ENCODE measurements around the gene SLC35G6.
"Not testable (repeated sequence)": the region's sequence is repeated elsewhere in the genome, so short reads cannot be mapped to it uniquely, and the experiment has no call there.

Gene SLC35G6

DNA sequence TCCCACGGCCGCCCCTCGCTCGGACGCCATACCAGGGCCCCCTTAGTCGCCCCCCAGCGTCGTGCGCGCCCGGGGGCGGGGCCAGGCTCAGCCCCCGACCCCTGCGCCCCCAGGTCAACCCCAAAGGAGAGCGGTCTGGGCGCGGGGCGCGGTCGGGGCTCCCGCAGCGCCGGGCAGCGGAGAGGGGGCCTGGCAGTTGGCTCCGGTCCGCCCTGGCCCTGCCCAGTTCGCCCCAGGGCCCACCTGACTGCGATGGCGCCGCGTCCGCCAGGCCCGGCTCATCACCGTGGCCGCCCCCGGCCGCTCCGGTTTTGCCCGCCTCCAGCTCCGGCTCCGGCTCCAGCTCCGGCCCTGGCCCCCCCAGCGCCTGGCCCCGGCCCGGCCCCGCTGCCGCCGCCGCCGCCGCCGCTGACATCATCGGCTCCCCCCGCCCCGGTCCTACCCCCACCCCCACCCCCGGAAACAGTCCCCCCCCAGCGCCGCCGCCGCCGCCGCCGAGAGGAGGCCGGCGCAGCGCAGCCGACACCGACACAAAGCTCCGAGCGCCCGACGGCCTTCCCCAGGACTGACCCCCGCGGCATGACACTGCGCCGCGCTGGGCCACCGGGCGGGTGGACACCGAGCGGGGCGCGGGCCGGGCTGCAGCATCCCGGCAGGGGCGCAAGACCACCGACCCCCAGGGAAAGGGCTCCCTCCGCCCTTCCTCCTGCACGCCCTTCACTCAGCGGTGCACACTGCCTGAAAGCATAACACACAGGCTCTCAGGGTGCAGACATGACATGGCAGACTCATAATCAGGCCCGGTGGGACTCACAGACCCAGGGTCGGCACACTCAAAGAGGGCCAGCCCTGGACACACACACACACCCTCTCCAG is 1.8 kb upstream of the SLC35G6 start, which contains the start of gene ZBTB4:
TSS of gene ZBTB4 (minus strand) at position 419 of the 876 bp plus-strand sequence. CDS start 12,830 bp downstream, outside the sequence.
- peak; percentile 32 for DNase-seq (ENCODE audit: low read depth)

DNA sequence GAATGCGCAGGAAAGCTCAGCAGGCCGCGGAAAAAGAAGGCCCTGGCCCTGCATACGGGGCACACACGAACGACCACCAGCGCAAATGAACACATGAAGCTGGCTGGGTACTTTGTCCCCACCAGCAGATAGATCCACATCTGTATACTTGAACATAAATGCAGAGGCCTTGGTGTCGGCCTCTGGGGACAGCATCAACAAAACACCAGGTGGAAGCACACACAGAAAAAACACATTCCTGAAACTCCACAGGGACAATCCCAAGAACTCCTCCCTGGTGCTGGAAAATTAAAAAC is 1.2 kb upstream of the SLC35G6 start:
- DNase-seq (ENCODE audit: low read depth), result no peak

DNA sequence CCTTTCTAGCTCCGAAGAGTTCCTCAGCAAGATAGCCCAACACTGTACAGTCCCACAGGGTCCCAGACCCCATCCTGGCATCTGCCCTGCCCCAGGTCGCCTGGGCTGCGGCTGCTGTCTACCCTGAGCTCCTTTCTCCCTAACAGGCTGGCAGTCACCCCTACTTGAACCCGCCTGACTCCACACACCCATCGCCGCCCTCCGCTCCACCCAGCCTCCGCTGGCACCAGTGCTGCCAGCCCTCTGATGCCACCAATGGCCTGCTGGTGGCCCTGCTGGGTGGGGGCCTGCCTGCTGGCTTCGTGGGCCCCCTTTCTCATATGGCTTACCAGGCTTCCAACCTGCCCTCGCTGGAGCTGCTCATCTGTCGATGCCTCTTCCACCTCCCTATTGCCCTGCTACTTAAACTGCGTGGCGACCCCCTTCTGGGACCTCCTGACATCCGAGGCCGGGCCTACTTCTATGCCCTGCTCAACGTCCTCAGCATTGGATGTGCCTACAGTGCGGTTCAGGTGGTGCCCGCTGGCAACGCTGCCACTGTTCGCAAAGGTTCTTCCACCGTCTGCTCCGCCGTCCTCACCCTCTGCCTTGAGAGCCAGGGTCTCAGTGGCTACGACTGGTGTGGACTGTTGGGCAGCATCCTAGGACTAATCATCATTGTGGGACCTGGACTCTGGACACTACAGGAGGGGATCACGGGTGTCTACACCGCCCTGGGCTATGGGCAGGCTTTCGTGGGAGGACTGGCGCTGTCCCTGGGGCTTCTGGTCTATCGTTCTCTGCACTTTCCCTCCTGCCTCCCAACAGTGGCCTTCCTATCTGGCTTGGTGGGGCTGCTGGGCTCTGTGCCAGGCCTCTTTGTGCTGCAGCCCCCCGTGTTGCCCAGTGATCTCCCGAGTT is 846 bp downstream of the SLC35G6 start:
- DNase-seq (ENCODE audit: low read depth), result not testable (repeated sequence)

DNA sequence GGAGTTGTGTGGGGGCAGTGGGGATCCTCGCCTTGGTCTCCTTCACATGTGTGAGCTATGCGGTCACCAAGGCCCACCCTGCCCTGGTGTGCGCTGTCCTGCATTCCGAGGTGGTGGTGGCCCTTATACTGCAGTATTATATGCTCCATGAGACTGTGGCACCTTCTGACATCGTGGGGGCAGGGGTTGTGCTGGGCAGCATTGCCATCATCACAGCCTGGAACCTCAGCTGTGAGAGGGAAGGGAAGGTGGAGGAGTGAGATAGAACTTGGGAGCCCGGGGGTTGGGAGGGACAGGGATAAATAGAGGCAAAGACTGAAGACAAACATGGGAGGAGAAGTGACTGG is 1.5 kb downstream of the SLC35G6 start:
- DNase-seq (ENCODE audit: low read depth), result not testable (repeated sequence)

DNA sequence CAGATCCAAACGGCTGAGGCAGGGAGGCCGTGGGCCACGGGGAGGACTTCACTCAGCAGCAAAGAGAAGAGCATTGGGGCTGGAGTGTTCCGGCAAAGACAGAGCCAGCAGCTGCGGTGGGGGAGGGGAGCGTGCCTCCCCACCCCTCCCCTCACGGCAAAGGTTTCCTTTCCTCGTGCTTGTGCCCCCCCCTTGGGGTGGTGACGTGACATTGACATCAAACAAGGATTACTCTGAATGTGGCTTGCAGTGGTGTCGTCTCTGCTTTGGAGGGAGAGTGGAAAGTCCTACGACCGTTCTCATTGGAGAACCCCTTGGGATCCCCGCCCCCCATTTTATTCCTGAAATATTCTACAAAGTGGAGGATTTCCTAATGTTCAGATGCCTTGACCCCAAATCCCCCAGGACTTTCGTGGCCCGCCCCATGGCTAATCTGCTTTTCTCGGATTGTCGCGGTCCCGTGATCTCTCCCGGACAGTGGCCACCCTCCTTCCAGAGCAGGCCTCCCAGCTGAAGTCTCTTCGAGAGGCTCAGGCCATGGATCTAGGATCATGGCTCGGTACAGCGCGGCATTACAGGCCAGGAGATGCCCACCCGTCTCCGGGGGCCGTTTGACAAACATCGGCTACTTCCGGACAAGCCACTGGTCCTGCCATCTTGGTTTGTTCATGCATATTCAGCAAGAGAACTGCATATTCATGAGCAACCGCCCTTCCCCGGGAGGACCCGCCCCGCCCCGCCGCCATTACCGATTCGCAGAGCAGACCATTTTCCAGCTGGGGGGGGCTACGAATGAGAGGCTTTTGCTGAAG is 2.2 kb downstream of the SLC35G6 start:
- peak; percentile 66 for DNase-seq (ENCODE audit: low read depth)

DNA sequence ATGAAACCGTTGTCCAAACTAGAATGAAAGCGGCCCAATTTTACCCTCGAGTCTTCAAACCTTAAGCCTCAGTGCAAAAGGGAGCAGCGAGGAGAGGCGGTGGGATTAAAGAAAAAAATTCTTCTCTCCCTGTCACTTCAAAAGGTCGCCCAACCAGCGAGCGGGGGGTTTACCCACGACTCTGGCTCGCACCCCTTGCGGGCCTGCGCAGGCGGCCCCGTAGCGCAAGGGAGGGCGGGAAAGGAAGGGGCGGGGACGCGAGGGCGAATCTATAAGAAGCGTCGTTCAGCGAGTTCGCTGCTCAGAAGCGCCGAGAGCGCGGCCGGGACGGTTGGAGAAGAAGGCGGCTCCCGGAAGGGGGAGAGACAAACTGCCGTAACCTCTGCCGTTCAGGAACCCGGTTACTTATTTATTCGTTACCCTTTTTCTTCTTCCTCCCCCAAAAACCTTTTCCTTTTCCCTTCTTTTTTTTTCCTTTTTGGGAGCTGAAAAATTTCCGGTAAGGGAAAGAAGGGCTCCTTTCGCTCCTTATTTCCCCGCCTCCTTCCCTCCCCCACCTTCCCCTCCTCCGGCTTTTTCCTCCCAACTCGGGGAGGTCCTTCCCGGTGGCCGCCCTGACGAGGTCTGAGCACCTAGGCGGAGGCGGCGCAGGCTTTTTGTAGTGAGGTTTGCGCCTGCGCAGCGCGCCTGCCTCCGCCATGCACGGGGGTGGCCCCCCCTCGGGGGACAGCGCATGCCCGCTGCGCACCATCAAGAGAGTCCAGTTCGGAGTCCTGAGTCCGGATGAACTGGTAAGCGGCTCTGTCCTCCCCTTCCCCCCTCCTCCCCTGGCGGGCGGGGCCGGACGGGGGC is 3.0 kb downstream of the SLC35G6 start, which contains the start of gene POLR2A:
TSS of gene POLR2A (plus strand) at position 300 of the 852 bp plus-strand sequence.
- peak; percentile 98 for DNase-seq (ENCODE audit: low read depth)

DNA sequence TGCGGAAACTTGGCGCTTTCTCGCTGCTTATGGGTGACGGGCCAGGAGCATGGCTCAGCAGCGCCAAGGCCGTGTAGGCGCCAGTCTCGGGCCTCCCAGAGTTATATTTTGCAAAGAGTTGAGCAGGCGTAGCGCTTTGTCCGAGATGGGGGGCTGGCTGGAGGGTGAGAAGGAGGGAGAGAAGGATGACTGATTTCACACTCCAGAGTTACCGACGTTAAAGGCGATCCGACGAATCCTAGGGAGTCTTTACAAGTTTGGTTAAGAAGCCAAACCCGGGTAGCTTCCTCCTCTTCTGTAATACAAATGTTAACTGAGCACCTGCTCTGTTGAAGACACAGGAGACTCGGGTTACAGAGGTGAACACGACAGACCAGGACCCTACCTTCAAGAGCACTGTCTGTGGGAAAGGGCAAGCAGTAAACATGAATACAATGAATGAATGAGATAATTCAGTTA is 3.7 kb downstream of the SLC35G6 start:
- no peak for DNase-seq (ENCODE audit: low read depth)

DNA sequence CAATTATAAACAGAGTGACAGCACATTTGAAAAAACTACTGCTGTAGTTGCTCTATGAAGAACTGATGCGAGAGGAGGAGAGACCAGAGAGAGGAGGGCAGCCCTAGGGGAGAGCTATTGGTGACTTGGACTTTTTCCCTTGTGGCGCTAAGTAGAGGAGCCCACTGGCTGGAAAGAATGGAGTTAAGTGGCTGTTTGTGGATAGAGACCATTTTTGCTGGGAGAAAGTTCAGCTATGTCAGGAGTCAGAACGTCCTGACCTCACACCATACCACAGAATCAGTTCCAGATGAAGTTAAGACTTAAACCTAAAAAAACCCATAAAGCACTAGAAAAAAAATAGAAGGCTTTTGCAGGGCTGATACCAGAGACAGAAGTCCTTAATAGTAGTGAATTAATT is 4.9 kb downstream of the SLC35G6 start:
- no peak for DNase-seq (ENCODE audit: low read depth)

DNA sequence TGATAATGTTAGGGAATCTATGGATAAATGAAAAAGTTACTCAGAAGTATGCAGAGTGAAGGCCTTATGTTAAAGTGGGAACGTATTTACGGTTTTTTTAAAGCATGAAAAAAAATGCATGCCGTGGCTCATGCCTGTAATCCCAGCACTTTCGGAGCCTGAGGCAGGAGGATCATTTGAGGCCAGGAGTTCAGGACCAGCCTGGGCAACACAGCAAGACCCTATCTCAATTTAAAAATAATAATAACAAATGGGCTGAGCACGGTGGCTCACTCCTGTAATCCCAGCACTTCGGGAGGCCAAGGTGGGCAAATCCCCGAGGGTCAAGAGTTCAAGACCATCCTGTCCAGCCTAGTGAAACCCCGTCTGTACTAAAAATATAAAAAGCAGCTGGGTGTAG is 8.9 kb downstream of the SLC35G6 start:
- DNase-seq (ENCODE audit: low read depth), result no peak

DNA sequence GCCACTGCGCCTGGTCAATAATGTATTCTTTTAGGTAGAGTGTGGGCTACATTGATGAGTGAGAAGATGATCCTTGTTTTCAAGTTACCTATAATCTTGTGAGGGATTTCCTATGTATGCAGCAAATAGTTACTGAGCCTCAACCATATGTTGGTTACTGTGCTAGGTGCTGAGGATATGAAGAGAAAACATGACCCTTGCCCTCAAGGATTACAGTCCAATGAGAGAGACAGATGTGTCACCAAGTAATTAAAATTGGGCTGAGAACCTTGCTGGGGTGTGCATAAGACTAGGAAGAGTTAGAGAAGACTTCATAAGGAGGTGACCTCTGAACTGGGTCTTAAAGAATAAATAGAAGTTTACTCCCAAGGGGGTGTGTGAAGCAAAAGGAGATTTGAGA is 10.3 kb downstream of the SLC35G6 start:
- no peak for DNase-seq (ENCODE audit: low read depth)

DNA sequence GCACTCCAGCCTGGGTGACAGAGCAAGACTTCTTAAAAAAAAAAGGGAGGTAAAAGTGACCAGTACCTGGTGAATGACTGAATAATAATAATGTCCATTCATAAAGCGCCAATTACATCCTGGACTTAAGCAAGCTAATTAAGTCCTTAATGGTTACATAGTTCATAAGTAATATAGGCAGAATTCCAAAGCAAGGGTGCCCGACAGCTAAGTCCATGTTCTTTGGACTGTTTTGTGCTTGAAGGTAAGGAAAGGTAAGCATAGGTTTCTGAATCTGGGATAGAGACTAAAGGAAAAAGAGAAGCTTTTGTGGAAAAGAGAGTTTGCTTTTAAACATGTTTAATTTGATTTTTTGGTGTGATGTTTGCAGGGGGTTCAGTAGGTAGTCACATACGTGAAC is 12.7 kb downstream of the SLC35G6 start:
- DNase-seq (ENCODE audit: low read depth), result no peak

DNA sequence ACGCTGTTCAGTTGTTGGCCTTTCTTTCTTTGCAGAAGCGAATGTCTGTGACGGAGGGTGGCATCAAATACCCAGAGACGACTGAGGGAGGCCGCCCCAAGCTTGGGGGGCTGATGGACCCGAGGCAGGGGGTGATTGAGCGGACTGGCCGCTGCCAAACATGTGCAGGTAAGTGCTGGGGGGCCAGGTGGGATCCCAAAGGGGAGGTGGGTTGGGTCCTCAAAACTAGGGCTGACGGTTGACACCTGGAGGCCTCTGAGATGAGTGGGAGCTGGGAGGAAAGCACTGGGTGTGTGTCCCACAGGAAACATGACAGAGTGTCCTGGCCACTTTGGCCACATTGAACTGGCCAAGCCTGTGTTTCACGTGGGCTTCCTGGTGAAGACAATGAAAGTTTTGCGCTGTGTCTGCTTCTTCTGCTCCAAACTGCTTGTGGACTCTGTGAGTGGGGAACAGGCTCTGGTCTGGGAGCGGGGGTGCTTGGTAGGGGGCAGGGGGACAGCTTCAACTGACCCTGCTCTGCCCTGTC is 14.7 kb downstream of the SLC35G6 start:
- no peak for DNase-seq (ENCODE audit: low read depth)

DNA sequence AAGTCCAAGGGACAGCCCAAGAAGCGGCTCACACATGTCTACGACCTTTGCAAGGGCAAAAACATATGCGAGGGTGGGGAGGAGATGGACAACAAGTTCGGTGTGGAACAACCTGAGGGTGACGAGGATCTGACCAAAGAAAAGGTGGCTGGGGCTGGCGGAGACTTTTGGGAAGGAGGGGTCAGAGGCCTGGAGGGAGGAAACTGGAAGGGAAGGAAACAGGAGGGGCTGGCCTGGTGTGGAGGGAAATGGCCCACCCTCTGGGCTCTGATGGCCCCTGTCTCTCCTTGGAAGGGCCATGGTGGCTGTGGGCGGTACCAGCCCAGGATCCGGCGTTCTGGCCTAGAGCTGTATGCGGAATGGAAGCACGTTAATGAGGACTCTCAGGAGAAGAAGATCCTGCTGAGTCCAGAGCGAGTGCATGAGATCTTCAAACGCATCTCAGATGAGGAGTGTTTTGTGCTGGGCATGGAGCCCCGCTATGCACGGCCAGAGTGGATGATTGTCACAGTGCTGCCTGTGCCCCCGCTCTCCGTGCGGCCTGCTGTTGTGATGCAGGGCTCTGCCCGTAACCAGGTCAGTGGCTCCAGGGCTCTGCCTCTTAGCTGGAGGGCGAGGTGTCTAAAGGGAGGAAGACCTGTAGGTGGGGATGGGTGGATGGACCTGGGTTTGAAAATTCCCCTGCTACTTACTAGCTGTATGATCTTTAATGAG is 15.4 kb downstream of the SLC35G6 start:
- no peak for DNase-seq (ENCODE audit: low read depth)

DNA sequence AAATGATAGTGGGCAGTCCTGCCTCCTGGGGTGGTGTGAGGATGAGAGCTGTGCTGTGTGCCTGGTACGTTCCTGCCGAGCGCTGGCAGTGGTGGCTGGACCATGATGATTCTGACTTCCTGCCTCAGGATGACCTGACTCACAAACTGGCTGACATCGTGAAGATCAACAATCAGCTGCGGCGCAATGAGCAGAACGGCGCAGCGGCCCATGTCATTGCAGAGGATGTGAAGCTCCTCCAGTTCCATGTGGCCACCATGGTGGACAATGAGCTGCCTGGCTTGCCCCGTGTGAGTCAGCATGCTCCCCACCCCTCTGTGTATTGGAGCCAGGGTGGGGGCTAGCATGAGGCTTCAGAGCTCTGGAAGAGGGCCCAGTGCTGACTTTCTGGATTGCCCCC is 16.0 kb downstream of the SLC35G6 start:
- no peak for DNase-seq (ENCODE audit: low read depth)

DNA sequence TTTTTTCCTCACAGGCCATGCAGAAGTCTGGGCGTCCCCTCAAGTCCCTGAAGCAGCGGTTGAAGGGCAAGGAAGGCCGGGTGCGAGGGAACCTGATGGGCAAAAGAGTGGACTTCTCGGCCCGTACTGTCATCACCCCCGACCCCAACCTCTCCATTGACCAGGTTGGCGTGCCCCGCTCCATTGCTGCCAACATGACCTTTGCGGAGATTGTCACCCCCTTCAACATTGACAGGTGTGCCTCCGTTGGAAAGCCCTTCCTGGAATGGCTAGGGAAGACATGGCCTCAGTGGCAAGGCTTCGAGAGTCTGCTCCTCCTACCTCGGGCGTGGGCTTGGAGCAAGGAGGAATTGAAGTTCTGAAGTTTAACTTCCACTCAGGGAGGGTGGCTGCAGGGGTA is 16.4 kb downstream of the SLC35G6 start:
- DNase-seq (ENCODE audit: low read depth), result no peak

DNA sequence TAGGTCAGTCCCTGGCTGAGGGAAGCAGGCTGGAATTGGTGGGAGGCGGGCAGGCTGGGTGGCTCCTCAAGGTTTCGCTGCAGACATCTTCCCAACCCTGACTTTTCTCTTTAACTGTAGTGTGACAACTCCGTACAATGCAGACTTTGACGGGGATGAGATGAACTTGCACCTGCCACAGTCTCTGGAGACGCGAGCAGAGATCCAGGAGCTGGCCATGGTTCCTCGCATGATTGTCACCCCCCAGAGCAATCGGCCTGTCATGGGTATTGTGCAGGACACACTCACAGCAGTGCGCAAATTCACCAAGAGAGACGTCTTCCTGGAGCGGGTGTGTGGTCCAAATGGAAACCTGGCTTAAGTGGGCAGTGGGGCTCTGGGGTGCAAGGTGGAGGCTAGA is 17.9 kb downstream of the SLC35G6 start:
- no peak for DNase-seq (ENCODE audit: low read depth)

DNA sequence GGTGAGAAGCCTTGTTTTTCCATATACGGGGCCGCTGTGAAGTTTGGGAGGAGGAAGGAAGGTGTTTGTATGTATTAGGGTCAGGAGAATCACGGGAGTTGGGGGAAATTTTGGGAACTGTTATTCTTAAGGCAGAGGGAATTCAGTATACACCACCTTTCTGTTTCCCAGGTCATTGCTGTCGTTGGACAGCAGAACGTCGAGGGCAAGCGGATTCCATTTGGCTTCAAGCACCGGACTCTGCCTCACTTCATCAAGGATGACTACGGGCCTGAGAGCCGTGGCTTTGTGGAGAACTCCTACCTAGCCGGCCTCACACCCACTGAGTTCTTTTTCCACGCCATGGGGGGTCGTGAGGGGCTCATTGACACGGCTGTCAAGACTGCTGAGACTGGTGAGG is 20.5 kb downstream of the SLC35G6 start:
- no peak for DNase-seq (ENCODE audit: low read depth)

DNA sequence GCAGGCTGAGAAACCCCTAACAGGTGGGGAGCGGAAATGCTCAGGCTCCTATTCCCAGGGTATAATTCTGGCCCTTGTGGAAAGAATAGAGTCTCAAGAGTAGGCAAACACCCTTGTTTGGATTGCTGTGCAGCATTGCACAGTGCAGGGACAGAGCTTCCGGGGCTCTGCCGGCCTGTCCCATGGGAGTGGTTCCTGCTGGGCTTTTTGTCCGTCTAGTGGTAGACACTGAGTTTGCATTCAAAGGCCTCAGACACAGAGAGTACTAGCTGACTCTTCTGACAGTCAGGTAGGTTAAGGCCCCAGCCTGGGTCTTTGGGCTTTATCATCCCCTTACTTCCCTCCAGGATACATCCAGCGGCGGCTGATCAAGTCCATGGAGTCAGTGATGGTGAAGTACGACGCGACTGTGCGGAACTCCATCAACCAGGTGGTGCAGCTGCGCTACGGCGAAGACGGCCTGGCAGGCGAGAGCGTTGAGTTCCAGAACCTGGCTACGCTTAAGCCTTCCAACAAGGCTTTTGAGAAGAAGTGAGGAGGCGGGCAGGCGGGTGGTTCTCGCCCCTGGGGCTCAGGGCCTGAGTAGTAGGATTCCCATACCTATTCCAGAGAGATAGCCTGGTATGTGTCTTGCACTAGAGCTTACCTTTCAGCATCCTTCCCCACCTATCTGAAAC is 21.1 kb downstream of the SLC35G6 start:
- no peak for DNase-seq (ENCODE audit: low read depth)

DNA sequence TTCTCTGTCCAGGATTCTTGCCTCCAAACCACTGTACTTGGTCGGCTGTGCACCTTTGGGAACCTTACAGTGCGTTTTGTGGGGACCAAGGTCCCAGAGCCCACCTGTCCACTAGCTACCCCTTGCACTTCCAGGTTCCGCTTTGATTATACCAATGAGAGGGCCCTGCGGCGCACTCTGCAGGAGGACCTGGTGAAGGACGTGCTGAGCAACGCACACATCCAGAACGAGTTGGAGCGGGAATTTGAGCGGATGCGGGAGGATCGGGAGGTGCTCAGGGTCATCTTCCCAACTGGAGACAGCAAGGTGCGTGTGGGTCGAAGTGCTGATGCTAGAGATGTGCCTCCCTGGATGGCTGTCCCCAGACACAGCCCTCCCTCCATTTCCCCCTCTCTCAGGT is 21.7 kb downstream of the SLC35G6 start:
- DNase-seq (ENCODE audit: low read depth), result no peak

DNA sequence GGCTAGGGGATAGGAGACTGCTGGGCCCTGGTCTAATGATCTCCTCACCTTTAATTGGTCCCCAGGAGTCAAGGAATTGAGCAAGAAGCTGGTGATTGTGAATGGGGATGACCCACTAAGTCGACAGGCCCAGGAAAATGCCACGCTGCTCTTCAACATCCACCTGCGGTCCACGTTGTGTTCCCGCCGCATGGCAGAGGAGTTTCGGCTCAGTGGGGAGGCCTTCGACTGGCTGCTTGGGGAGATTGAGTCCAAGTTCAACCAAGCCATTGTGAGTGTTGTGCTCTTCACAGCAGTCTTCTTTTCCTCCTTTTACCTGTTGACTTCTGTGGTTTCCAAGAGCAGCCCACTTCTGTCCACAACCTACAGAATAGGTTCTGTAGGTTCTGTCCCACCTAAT is 22.3 kb downstream of the SLC35G6 start:
- no peak for DNase-seq (ENCODE audit: low read depth)
